HG03469 (cell line): ENCODE data around the gene SYT5.
"Not testable (repeated sequence)": the region's sequence is repeated elsewhere in the genome, so short reads cannot be mapped to it uniquely, and the experiment has no call there.

ENCODE experiments used
- ATAC-seq: cut with Tn5 transposase; IDR thresholded peaks from one replicate; pipeline ENCODE4 v1.9.1; 2021; ENCODE audit warnings: mild to moderate bottlenecking, moderate library complexity, moderate number of reproducible peaks; ENCODE audit not compliant: unreplicated experiment

Gene SYT5

GRCh38 chr19:55172318-55172717, 7.8 kb downstream of the SYT5 start:
- ATAC-seq, result not testable (repeated sequence)

- no peak for ATAC-seq
These were observed 8.6 kb downstream of the SYT5 start for GRCh38 chr19:55171440-55171839.

- ATAC-seq, result no peak
These were observed 11.0 kb downstream of the SYT5 start for GRCh38 chr19:55169136-55169535.

- ATAC-seq, result peak; percentile 67
These were observed 13.4 kb downstream of the SYT5 start, which contains the start of gene DNAAF3 for GRCh38 chr19:55166530-55167268. Gene DNAAF3, minus strand, starts transcription at chr19:55166613. Its CDS starts 200 bp downstream, at chr19:55166413.

- no peak for ATAC-seq
These were observed 14.0 kb downstream of the SYT5 start for GRCh38 chr19:55165952-55166529.

- ATAC-seq, result no peak
These were observed 18.3 kb downstream of the SYT5 start for GRCh38 chr19:55161571-55162322.

GRCh38 chr19:55160986-55161365, 19.1 kb downstream of the SYT5 start:
- ATAC-seq, result no peak

- no peak for ATAC-seq
These were observed 19.7 kb downstream of the SYT5 start for GRCh38 chr19:55160128-55160985.

- ATAC-seq, result no peak
These were observed 21.0 kb downstream of the SYT5 start for GRCh38 chr19:55158848-55159749.

GRCh38 chr19:55158423-55158822, 21.7 kb downstream of the SYT5 start:
- ATAC-seq, result no peak

GRCh38 chr19:55157064-55157908, 22.8 kb downstream of the SYT5 start, which contains the start of gene TNNI3:
Gene TNNI3, minus strand, starts transcription at chr19:55157732. Its CDS starts 143 bp downstream, at chr19:55157589.
- ATAC-seq, result no peak

GRCh38 chr19:55156202-55157063, 23.7 kb downstream of the SYT5 start:
- ATAC-seq, result no peak

GRCh38 chr19:55155784-55156183, 24.3 kb downstream of the SYT5 start:
- ATAC-seq, result not testable (repeated sequence)

GRCh38 chr19:55153652-55154264, 26.3 kb downstream of the SYT5 start:
- no peak for ATAC-seq

- no peak for ATAC-seq
These were observed 28.1 kb downstream of the SYT5 start for GRCh38 chr19:55152017-55152416.

GRCh38 chr19:55149078-55150003, 30.7 kb downstream of the SYT5 start, which contains the start of gene TNNT1:
Gene TNNT1, minus strand, starts transcription at chr19:55149206. Its CDS starts 2,049 bp downstream, at chr19:55147157.
- no peak for ATAC-seq
